Subcutaneous adipose tissue (tissue), 4 donors: ENCODE data around the gene ZBTB20. TPM values are rescaled to one million over a fixed set of nuclear protein-coding genes. Genes with fewer than 3 reads are reported as not detected.

Source experiments
- CTCF ChIP-seq: fragments of 450-650 bp; IDR thresholded peaks from one replicate; pipeline ENCODE4 v1.5.1; 2016; ENCODE audit warnings: low read depth, mild to moderate bottlenecking, control low read depth, antibody characterized with exemption, moderate library complexity
- total RNA-seq, 4 donors: library from RNA; depleted of rRNA; stranded (reverse); fragments of >200 nt; gene quantifications; one replicate each; pipeline ENCODE4 v1.1.0, GENCODE V29; 2016

Gene ZBTB20
- total RNA-seq, 4 donors from 2014 or later, result 60.3 to 93.4 (median 69.1) TPM

GRCh38 chr3:115071166-115071565 is 75.9 kb downstream of the ZBTB20 start:
- TF ChIP-seq CTCF, result no peak

- TF ChIP-seq CTCF, result no peak
Measured at GRCh38 chr3:115068799-115069198, 78.3 kb downstream of the ZBTB20 start.

DNA sequence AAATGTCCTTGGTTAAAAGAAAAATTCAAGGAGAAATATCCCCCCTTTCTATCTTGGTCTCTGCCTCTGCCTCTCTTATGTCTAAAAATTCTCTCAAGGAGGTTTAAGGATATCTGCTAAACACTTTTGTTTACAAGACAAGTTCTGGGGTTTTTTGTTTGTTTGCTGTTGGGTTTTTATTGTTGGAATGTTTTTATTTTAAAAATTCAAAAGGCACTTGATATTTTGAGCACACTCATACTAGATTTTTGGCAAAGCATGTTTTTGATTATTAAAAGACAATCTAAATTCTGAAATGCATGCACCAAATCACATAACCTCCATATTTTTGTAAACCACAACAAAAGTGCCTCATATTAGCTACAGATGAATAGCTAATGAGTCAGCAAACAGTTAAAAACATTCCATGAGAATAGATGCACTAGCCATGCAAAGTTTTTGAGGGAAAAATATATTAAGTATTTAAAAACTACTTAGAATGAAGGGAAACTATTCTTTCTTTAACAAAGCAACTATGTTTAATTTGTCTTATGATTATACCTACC is 84.6 kb downstream of the ZBTB20 start:
- TF ChIP-seq CTCF, result no peak

GRCh38 chr3:115062009-115062408 is 85.1 kb downstream of the ZBTB20 start:
- TF ChIP-seq CTCF, result no peak

- TF ChIP-seq CTCF, result no peak
Measured at GRCh38 chr3:115052906-115053305, 94.2 kb downstream of the ZBTB20 start.

DNA sequence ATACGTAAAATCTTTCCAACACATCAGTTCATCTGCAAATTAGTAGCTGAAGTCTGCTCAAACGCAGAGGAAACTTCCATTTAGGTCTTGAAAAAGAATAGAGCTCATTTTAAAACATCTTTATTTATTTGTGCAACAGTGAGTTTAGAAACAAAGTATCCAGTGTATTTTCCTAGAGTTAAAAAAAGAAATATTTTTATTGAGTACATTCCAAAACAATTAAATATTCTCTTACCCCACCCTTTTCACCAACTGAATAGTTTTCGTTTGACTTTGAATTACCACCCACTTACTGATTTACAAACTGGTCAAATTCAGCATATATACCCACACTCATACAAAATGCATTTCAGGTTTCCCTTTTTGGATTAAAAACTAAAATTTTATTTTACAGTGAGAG is 104.7 kb downstream of the ZBTB20 start:
- no peak for TF ChIP-seq CTCF

DNA sequence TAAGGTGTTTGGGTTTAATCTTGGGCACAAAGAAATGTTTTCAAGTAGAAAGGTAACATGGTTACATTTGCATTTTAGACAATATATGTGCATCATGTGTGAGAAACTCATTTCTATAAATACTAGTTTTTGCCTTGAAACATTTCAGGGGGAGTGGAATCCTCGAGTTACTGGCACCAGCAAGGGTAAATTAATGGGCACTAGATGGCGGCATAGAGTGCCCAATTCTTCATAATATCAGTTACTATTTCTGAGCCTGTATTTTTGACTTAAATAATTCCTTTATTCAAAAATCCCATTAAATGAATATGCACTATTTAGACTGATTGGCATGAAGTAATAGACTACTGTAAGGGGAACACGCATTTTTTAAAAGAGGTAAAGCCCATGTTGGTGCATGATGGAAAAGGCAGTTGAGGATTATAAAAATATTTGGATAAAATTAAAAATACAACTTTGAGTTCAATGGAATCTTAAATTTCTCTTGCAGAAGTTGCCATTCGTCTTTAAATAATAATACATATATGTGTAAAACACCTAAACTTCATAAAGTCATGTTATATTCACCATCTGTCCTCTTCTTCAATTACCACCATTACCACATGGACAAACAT is 106.3 kb downstream of the ZBTB20 start:
- no peak for TF ChIP-seq CTCF
